Measurements from ENCODE around the gene PIGU.
"Not testable (repeated sequence)": the region's sequence is repeated elsewhere in the genome, so short reads cannot be mapped to it uniquely, and the experiment has no call there.

- TF ChIP-seq POLR2A (IDR thresholded peaks at IDR 0.05; ENCODE audit: borderline replicate concordance, extremely low read depth, insufficient read depth, insufficient read length); JUND (IDR thresholded peaks at IDR 0.05): not testable (repeated sequence)
Observed at GRCh38 chr20:34611976-34612375, 64.9 kb downstream of the PIGU start.
